Tibial nerve (tissue), 3 donors: ENCODE measurements around the gene THBS3.

Experiments
- CTCF ChIP-seq, 5 experiments: fragments of 200-600 bp in 3 of 5; fragments of 450-650 bp in 2 of 5; sonication (generic) in 3 of 5; IDR thresholded peaks; one replicate each; pipeline ENCODE4 v1.5.1; 2016 to 2019; ENCODE audit warnings: antibody characterized with exemption in 5 of 5, mild to moderate bottlenecking in 3 of 5, moderate library complexity in 2 of 5
- POLR2A ChIP-seq, 2 donors: fragments of 450-650 bp; IDR thresholded peaks; one replicate each; pipeline ENCODE4 v1.6.1; 2017; ENCODE audit warnings: antibody characterized with exemption in 2 of 2, mild to moderate bottlenecking in 2 of 2, moderate library complexity in 2 of 2

- no peak for TF ChIP-seq CTCF (IDR thresholded peaks at IDR 0.05)
- no peak for TF ChIP-seq POLR2A (IDR thresholded peaks at IDR 0.05)
Measured at GRCh38 chr1:155168456-155169210, 39.1 kb downstream of the THBS3 start.
